ENCODE measurements around the gene STPG4.

STPG4 gene

GRCh38 chr2:47087051-47087450 is 68.1 kb downstream of the STPG4 start:
- peak; percentile 43 for DNase-seq (ENCODE audit: low spot score)

GRCh38 chr2:47086571-47086970 is 68.5 kb downstream of the STPG4 start:
- DNase-seq (ENCODE audit: low spot score): peak; percentile 26

GRCh38 chr2:47086054-47086471 is 69.0 kb downstream of the STPG4 start:
- DNase-seq (ENCODE audit: low spot score): no peak

- DNase-seq (ENCODE audit: low spot score): no peak
Observed at GRCh38 chr2:47083886-47084687, 71.0 kb downstream of the STPG4 start.

- no peak for DNase-seq (ENCODE audit: low spot score)
Observed at GRCh38 chr2:47083485-47083884, 71.6 kb downstream of the STPG4 start.

GRCh38 chr2:47083005-47083404 is 72.1 kb downstream of the STPG4 start:
- DNase-seq (ENCODE audit: low spot score): no peak

- DNase-seq (ENCODE audit: low spot score): no peak
Observed at GRCh38 chr2:47080888-47081301, 74.2 kb downstream of the STPG4 start.

- no peak for DNase-seq (ENCODE audit: low spot score)
Observed at GRCh38 chr2:47079515-47080412, 75.3 kb downstream of the STPG4 start.

GRCh38 chr2:47078541-47079482 is 76.3 kb downstream of the STPG4 start:
- DNase-seq (ENCODE audit: low spot score): no peak

- DNase-seq (ENCODE audit: low spot score): no peak
Observed at GRCh38 chr2:47077442-47078117, 77.5 kb downstream of the STPG4 start.

GRCh38 chr2:47076586-47077441 is 78.3 kb downstream of the STPG4 start:
- DNase-seq (ENCODE audit: low spot score): no peak

GRCh38 chr2:47076126-47076506 is 79.0 kb downstream of the STPG4 start:
- DNase-seq (ENCODE audit: low spot score): no peak

- DNase-seq (ENCODE audit: low spot score): no peak
Observed at GRCh38 chr2:47075361-47076125, 79.6 kb downstream of the STPG4 start.

- no peak for DNase-seq (ENCODE audit: low spot score)
Observed at GRCh38 chr2:47074691-47075090, 80.4 kb downstream of the STPG4 start.

- DNase-seq (ENCODE audit: low spot score): no peak
Observed at GRCh38 chr2:47073641-47074040, 81.5 kb downstream of the STPG4 start.

GRCh38 chr2:47073217-47073616 is 81.9 kb downstream of the STPG4 start:
- DNase-seq (ENCODE audit: low spot score): no peak

- DNase-seq (ENCODE audit: low spot score): no peak
Observed at GRCh38 chr2:47072728-47073191, 82.3 kb downstream of the STPG4 start.

- no peak for DNase-seq (ENCODE audit: low spot score)
Observed at GRCh38 chr2:47072018-47072691, 83.0 kb downstream of the STPG4 start.

Data from ecto neural progenitor cell (in vitro differentiated cells).